Fibroblast of pulmonary artery (primary cell): ENCODE measurements around the gene ZAR1.
A peak's percentile ranks its signal among the peaks of the same experiment; 100 is the strongest.
"Not testable (repeated sequence)": the region's sequence is repeated elsewhere in the genome, so short reads cannot be mapped to it uniquely, and the experiment has no call there.

ENCODE experiments used
- DNase-seq: peaks from one replicate; pipeline ENCODE4 v3.0.0-alpha.2; 2010; ENCODE audit warnings: low read depth
- H3K4me3 ChIP-seq: replicated peaks from 2 replicates; pipeline ENCODE4 v1.5.1; 2011; ENCODE audit warnings: low read depth, mild to moderate bottlenecking, control low read depth, low read length, moderate library complexity
- TF ChIP-seq, protein P1 (sequence below): IDR thresholded peaks from 2 replicates; pipeline ENCODE4 v1.5.1; 2011; ENCODE audit warnings: mild to moderate bottlenecking, control low read depth, low read length, inconsistent platforms; ENCODE audit errors: missing control alignments

Gene ZAR1, protein sequence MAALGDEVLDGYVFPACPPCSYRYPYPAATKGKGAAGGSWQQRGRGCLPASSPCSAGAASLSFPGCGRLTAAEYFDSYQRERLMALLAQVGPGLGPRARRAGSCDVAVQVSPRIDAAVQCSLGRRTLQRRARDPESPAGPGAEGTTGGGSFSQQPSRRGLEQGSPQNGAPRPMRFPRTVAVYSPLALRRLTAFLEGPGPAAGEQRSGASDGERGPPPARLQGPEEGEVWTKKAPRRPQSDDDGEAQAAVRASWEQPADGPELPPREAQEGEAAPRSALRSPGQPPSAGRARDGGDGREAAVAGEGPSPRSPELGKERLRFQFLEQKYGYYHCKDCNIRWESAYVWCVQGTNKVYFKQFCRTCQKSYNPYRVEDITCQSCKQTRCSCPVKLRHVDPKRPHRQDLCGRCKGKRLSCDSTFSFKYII

GRCh38 chr4:48490012-48490679 lies at the start of gene ZAR1:
Gene ZAR1, plus strand, starts transcription at chr4:48490252. Its CDS starts 40 bp downstream, at chr4:48490292.
- TF ChIP-seq, protein P1, sequence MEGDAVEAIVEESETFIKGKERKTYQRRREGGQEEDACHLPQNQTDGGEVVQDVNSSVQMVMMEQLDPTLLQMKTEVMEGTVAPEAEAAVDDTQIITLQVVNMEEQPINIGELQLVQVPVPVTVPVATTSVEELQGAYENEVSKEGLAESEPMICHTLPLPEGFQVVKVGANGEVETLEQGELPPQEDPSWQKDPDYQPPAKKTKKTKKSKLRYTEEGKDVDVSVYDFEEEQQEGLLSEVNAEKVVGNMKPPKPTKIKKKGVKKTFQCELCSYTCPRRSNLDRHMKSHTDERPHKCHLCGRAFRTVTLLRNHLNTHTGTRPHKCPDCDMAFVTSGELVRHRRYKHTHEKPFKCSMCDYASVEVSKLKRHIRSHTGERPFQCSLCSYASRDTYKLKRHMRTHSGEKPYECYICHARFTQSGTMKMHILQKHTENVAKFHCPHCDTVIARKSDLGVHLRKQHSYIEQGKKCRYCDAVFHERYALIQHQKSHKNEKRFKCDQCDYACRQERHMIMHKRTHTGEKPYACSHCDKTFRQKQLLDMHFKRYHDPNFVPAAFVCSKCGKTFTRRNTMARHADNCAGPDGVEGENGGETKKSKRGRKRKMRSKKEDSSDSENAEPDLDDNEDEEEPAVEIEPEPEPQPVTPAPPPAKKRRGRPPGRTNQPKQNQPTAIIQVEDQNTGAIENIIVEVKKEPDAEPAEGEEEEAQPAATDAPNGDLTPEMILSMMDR = no peak
- H3K4me3 ChIP-seq = no peak within 1 kb of the TSS
- no peak for DNase-seq

DNA sequence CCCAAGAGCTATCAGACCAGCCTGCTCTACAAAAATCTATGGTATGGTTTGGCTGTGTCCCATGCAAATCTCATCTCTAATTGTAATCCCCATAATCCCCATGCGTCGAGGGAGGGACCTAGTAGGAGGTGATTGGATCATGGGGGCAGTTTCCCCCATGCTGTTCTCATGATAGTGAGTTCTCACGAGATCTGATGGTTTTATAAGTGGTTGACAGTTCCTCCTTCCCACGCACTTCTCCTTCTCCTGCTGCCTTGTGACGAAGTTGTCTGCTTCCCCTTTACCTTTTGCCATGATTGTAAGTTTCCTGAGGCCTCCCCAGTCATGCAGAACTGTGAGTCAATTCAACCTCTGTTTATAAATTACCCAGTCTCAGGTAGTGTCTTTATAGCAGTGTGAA lies 49.1 kb upstream of the ZAR1 start:
- not testable (repeated sequence) for H3K4me3 ChIP-seq, DNase-seq

GRCh38 chr4:48445704-48446103 lies 44.3 kb upstream of the ZAR1 start:
- TF ChIP-seq, protein P1 = peak; percentile 46
- H3K4me3 ChIP-seq = no peak overlapping the region
- peak; percentile 49 for DNase-seq

DNA sequence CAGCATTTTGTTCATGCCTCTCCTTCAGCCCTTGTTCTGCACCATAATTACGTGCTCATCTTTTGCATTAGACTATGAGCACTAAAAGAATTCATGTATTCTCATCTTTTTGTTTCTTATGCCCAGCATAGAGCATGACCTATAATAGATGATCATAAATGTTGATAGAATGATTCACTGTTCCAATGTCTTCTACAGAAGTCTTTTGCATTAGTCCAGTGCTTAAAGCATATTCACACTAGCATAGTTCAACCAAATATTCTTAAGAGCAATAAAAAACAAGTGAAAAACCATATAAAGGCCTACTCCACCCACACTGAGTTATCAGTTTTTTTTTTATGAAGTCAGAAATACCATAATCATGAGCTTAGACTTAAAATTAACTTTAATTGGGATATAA lies 43.4 kb upstream of the ZAR1 start:
- TF ChIP-seq, protein P1 = no peak
- H3K4me3 ChIP-seq = no peak overlapping the region
- no peak for DNase-seq

DNA sequence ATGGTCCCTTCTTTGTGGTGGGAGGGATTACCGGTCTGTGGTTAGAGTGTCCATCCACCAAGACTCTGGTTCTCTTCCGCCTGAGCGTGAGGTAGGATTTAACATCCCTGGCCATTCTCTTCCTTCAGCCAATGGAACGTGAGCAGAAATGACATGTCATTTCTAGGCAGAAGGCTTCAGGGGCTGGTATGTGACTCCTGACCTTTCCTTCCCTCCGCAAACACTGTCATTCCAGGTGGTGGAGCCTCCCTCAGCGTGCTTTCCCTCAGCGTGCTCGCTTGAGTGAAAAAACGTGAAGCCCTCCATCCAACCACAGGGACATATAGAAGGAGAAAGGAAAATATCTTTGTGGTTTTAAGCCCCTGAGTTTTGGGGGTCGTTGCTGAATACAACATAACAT lies 40.9 kb upstream of the ZAR1 start:
- no peak for DNase-seq
- TF ChIP-seq, protein P1 = no peak
- no peak overlapping the region for H3K4me3 ChIP-seq

- DNase-seq = no peak
- H3K4me3 ChIP-seq = no peak overlapping the region
- TF ChIP-seq, protein P1 = no peak
These were observed 39.3 kb upstream of the ZAR1 start for GRCh38 chr4:48450740-48451139.

GRCh38 chr4:48451656-48452055 lies 38.4 kb upstream of the ZAR1 start:
- not testable (repeated sequence) for DNase-seq, H3K4me3 ChIP-seq

- no peak overlapping the region for H3K4me3 ChIP-seq
- DNase-seq = no peak
- TF ChIP-seq, protein P1 = no peak
These were observed 35.5 kb upstream of the ZAR1 start for GRCh38 chr4:48454591-48454990.
